Activated CD8-positive, alpha-beta memory T cell treated with anti-CD3 and anti-CD28 coated beads for 36 hours (primary cell): ENCODE data around the gene KATNBL1. TPM values are rescaled to one million over a fixed set of nuclear protein-coding genes. Genes with fewer than 3 reads are reported as not detected.
"Not testable (repeated sequence)": the region's sequence is repeated elsewhere in the genome, so short reads cannot be mapped to it uniquely, and the experiment has no call there.

Experiments
- CTCF ChIA-PET: fragments of 350-600 bp; sonication (Branson Sonifier 250); formaldehyde crosslinking; loops from one replicate; lab custom pipeline; 2021; ENCODE audit warnings: antibody characterized with exemption; lab: Charles Lee
- POLR2A ChIA-PET: fragments of 350-600 bp; sonication (Branson Sonifier 250); formaldehyde crosslinking; loops from one replicate; lab custom pipeline; 2021; ENCODE audit warnings: antibody characterized with exemption; lab: Charles Lee
- total RNA-seq, 2 experiments: library from RNA; stranded (reverse); gene quantifications; one replicate each; pipeline ENCODE4 v1.2.3, GENCODE V29; 2021

Gene KATNBL1
- total RNA-seq, 2 experiments from 2014 or later, result 34.1 to 42.6 TPM

DNA sequence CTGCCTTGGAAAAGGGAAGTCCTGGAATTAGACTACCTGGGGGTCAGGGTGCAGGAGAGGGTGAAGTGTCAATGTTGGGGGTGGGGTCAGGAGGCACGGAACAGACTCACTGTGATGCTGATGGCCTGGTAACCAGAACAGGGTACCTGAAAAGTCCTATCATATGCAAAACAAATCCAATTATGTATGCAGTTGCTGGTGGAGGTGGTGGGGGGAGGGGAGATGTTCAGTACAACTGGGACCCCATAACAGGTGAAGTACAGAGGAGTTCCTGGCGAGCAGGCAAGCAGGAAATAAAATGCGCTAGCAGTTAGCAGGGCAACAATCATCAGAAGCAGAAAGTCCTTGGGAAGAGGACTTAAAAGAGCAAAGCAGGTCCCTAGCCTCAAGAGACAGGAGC, 4.2 kb upstream of the KATNBL1 start:
- ChIA-PET CTCF (no interaction called here), POLR2A (no interaction called here)

DNA sequence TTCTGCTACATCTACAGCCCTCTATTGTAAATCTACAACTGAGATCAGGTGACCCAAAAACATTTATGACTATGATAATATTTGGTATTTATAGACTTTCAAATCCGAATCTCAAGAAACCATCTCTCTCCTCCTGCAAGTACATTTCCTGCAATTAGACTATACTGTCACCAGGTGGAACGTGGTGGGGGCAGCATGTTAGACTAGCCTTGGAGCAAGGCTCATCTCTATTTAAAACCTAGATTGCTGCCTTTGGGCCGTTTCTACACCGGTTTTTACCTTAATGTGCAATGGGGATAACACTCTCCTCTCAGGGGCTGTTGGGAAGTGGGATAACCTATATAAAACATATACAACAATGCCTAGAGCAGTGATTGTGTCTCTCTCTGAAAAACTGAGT, 3.8 kb upstream of the KATNBL1 start:
- ChIA-PET CTCF (no interaction called here), POLR2A (no interaction called here)

DNA sequence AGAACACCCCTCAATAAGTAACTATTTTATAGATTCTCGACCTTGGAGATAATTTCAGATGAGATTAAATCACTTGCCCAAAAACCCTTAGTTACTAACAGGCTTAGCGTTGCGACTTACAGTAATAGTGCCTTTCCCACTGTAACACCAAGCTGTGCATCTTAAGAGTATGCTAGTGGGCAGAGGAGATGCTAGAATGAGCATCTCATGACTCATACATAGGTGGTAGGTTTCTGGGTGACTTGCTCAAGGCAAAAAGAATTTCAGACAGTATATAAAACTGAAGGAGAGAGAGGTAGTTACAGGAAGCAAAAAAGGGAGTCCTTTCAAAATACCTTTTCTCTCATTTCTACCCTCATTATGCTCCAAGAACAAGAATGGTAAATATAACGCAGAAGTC, 3.9 kb downstream of the KATNBL1 start:
- ChIA-PET CTCF (interaction anchor here (0.6 to 1.1 kb wide), 2 partner anchors 31 to 144 kb away, joined by 3 read pairs; no protein-coding TSS in a partner anchor), POLR2A (no interaction called here)

DNA sequence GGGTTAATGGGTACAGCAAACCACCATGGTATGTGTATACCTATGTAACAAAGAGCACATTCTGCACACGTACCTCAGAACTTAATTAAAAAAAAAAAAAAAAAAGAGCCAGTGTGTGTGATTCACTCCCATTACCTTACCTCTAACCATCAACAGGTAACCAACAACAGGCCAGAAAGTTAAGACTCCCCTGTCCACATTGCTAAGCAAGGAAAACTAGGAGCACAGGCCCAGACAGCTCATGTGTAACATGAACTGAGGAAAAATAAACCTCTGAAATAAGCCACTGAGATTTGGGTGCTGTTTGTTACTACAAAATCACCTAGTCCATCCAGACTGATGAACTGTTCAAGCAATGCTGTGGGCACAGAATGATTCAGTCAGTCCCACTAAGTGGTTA, 6.0 kb downstream of the KATNBL1 start:
- CTCF ChIA-PET, result interaction anchor here (0.6 to 0.7 kb wide), 2 partner anchors 20 to 136 kb away, joined by 3 read pairs; no protein-coding TSS in a partner anchor
- POLR2A ChIA-PET, result no interaction called here

DNA sequence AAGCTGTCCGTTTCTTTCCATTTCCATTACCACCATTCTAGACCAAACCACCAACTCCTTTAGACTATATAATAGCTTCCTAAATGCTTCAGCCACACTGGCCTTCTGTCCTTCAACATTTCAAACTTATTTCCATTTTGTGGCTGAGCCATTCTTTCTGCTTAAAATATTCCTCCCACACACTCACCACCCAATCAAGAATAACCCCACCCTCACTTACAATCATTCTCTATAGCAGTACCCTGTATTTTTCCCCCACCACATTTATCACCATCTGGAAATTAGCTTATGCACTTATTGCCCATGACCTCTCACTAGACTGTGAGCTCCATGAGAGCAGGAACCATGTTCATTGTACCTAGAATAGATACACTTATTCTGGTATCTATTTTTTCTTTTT, 6.6 kb downstream of the KATNBL1 start:
- ChIA-PET POLR2A (no interaction called here), CTCF (interaction anchor here (0.6 kb wide), 1 partner anchor 135 kb away, joined by 3 read pairs; no protein-coding TSS in a partner anchor)

DNA sequence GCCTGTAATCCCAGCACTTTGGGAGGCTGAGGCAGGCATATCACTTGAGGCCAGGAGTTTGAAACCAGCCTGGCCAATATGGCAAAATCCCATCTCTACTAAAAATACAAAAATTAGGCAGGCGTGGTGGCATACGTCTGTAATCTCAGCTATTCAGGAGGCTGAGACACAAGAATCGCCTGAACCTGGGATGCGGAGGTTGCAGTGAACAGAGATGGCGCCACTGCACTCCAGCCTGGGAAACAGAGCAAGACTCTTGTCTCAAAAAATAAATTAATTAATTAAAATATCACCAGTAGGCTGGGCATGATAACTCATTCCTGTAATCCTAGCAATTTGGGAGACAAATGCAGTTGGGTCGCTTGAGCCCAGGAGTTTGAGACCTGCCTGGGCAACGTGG, 16.6 kb downstream of the KATNBL1 start:
- CTCF ChIA-PET, POLR2A ChIA-PET: not testable (repeated sequence)

DNA sequence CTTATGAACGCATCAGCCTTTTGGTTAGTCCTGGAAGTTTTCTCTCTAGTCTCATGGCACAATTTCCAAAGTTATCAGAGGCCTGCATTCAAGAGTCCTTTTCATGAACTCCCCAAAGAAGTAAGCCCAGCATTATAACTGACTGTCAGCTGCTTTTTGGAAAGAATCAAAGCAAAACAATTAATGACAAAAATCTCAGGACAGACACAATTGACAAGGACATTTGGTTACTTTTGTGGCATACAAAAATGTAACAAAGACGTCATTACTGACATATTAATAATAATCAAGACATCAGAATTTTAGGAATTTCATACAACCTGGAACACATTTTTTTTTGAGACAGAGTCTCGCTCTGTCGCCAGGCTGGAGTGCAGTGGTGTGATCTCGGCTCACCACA, 21.2 kb downstream of the KATNBL1 start:
- ChIA-PET CTCF (no interaction called here), POLR2A (no interaction called here)

DNA sequence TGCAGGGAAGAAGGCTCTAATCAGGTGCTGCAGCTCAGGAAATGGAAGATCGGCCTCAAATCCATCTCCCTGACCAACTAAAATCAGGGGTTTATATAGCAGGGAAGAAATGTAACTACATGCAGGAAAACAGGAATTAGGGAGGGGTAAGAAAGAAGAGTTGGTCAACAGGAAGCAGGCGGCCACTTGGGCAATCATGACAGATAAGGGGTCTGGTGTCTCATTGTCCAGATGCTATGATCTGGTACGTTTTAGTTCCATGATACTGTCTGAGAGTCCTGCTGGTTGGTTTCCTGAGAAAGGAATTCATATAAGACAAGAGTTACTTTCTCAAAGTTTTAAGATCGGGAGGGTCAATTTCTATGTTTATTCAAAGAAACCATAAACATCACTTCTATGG, 24.2 kb downstream of the KATNBL1 start:
- POLR2A ChIA-PET, result no interaction called here
- CTCF ChIA-PET, result no interaction called here

DNA sequence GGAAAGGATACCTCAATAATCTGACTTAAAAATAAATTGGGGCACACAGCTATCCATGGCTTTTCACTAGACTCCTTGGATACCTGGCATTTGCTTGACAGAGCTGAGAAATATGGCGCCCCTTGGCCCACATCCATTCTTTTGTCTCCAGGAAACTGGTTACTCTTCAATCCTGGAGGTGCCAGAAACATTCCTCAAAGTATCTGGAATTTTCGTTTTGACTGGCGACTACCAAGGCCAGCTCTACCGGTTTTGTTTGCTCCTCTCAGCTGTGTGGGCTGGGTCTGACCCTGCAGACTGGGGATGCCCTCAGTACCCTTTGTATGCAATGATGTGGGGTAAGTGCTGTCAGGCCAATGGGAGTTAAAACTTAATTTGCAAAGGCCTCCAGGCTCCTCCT, 27.0 kb downstream of the KATNBL1 start:
- ChIA-PET POLR2A (no interaction called here), CTCF (no interaction called here)

DNA sequence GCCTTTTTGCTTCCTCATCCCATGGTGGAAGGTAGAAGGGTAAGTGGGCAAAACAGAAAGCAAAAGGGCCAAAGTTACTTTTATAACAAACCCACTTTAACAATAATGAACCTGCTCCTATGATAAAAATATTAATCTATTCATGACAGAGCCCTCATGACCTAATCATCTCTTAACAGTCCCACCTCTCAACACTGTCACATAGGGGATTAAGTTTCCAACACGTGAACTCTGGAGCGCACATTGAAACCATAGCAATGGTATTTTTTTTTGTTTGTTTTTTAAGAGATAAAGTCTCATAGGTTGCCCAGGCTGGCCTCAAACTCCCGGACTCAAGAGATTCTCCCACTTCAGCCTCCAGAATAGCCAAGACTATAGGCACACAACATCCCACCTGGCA, 30.7 kb downstream of the KATNBL1 start:
- ChIA-PET CTCF (no interaction called here), POLR2A (no interaction called here)

DNA sequence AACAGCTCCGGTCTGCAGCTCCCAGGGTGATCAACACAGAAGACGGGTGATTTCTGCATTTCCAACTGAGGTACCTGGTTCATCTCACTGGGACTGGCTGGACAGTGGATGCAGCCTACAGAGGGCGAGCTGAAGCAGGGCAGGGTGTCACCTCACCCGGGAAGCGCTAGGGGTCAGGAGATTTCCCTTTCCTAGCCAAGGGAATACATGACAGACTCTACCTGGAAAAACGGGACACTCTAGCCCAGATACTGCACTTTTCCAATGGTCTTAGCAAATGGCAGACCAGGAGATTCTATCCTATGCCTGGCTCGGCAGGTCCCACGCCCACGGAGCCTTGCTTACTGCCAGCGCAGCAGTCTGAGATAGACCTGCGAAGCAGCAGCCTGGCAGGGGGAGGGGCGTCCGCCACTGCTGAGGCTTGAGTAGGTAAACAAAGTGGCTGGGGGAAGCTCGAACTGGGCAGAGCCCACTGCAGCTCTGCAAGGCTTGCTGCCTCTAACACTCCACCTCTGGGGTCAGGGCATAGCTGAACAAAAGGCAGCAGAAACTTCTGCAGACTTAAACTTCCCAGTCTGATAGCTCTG, 43.8 kb downstream of the KATNBL1 start:
- CTCF ChIA-PET, POLR2A ChIA-PET: not testable (repeated sequence)

DNA sequence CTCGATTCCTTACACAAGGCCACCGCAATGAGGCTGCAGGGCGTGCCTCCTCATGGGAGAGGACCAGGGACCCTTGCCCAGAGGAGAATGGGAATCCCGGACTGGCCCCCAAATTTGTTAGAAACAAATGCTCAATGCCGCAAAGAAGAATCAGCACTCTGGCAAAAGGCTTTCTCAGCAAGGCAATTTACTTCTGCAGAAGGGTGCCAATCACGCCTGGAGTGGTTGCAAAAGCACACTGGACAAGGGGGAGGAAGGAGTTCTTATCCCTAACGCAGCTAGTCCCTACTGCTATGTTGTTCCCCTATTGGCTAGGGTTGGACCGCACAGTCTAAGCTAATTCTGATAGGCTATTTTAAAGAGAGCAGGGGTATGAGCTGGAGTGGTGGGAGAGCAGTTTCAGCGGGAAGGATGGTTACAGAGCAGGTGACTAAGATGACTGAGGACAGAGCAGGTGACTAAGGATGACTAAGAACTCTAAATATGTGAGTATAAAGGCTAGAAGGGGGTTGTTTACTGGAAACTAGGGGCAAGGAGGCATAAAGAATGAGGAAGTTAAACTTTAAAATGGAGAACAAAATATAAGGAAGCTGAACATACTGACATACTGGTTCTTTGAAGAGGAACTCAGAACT, 48.5 kb downstream of the KATNBL1 start:
- POLR2A ChIA-PET, result no interaction called here
- CTCF ChIA-PET, result no interaction called here

DNA sequence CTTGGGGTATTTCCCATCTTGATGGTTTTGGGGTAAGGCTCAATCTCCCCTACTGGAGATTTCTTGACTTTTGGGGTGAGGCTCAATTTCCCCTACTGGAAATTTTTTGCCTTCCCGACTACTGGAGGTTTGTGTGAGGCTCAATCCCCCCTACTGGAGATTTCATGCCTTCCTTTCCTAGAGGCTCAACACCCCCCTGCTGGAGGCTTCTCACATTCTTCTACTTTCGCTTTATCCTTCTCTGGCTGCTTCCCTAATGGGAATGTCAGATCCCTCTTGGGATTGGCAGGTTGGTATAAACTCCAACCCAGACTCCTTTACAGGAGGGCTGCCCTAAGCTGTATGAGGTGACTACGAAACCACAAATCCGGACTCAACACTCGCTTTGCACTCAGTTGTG, 49.2 kb downstream of the KATNBL1 start:
- CTCF ChIA-PET, result no interaction called here
- POLR2A ChIA-PET, result no interaction called here

DNA sequence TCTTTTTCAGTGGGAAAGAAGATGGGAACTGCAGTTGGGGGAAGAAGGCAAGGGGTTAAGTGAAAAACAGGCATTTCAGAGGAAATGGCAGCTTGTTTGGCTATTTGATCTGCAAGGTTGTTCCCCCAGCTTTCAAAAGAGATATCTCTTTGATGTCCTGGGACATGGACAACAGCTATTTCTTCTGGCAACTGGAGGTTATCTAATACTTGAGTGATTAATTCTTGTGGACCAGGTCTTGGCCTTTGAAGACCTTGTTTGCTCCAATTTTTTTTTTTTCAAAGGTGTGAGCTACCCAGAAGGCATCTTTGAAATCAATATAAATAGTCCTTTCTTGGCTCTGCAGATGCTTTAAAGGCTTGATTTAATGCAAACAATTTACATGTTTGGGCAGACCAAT, 51.5 kb downstream of the KATNBL1 start:
- CTCF ChIA-PET, result no interaction called here
- POLR2A ChIA-PET, result no interaction called here

DNA sequence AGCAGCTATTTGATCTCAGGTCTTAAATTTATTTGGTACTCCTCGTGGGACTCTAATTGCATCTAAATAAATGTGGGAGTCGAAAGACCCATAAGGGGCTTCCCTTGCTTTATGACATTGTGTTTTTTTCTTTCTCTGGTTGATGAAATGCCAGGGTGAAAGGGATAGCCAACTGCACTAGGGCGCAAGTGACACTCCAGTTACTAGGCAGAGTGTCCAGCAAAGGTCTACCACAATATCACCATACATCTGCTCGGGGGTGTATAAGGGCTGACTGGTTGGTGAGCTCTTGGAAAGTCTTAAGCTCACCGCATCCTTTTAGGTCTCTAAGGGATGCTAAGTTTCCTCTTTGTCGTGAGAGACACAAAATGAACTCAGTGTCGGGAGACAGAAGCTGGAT, 54.0 kb downstream of the KATNBL1 start:
- CTCF ChIA-PET, result no interaction called here
- POLR2A ChIA-PET, result no interaction called here

DNA sequence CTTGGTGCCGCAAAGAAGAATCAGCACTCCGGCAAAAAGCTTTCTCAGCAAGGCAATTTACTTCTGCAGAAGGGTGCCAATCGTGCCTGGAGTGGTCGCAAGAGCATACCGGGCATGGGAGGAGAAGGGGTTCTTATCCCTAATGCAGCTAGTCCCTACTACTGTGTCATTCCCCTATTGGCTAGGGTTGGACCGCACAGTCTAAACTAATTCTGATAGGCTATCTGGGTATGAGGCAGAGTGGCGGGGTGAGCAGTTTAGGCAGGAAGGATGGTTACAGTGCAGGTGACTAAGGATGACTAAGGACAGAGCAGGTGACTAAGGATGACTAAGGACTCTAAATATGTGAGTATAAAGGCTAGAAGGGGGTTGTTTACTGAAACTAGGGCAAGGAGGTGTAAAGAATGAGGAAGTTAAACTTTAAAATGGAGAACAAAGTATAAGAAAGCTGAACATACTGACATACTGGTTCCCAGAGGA, 55.1 kb downstream of the KATNBL1 start:
- ChIA-PET CTCF (no interaction called here), POLR2A (no interaction called here)

DNA sequence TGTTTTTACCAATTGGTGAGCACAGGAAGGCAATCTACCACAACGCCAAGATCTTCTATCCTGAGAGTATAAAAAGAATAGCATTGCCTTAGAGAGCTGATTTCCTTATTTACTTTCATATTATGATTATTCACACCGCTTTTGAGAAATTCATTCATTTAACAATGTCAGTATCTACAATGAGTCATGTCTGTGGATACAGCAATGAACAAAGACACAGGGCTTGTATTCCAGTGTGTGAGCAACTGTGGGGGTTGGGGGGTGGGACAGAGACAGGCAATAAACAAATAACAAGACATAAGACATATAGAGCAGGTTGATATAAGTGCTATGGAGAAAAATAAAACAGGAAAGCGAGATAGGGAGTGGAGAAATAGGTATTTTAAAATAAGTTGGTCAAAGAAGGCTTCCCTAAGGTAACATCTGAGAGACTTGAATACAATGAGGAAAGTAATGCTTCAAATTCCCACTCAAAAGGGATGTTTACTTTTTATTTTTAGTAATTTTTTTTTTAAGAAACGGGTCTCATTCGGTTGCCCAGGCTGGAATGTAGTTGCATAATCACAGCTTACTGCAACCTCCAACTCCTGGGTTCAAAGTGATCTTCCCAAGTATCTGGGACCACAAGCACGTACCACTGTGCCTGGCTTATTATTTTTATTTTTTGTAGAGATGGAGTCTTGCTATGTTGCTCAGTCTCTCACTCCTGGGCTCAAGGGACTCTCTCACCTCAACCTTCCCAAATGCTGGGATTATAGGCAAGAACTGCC, 62.3 kb downstream of the KATNBL1 start:
- CTCF ChIA-PET, result no interaction called here
- POLR2A ChIA-PET, result no interaction called here

DNA sequence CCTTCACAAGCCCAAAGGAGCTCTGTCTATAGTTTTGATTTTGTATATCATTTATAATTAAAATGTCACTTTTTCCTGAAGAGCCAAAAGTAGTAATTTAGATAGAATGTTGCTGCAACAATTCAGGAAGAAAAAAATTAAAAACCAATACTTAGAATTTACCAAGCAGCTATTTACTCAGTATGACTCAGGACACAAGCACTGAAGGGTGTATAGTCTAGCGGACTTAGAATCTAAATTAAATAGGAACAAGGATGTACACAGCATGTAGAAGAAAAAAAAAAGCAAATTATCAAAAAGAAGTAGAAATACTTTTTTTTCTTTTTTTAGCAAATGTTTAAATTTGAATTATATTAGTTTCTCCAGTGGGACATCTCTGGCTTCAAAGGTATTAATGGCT, 76.4 kb downstream of the KATNBL1 start:
- CTCF ChIA-PET, result interaction anchor here (0.6 to 1.2 kb wide), 2 partner anchors 92 to 217 kb away, joined by 3 to 8 read pairs; partner anchors contain the start of gene EMC4
- POLR2A ChIA-PET, result no interaction called here

DNA sequence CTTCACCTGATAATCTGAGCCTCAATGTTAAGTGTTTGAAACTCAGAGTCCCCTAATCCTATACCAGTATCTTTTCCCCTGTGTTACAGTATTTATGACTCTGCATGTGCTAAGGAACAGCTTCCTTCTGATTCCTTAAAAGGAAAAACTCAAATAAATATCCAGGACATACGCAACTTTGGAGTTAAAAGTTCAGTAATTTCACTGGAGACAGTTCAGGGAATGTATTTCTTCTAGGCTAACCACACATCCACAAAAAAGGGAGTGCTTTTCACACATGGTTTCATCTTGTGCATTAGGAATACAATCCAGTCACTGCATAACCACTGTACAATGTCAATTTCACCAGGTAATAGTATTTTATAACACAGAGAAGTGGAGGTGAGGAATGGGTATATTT, 77.0 kb downstream of the KATNBL1 start:
- CTCF ChIA-PET, result interaction anchor here (1.2 kb wide), 1 partner anchor 92 kb away, joined by 3 read pairs; the partner anchor contains the start of gene EMC4
- POLR2A ChIA-PET, result no interaction called here

DNA sequence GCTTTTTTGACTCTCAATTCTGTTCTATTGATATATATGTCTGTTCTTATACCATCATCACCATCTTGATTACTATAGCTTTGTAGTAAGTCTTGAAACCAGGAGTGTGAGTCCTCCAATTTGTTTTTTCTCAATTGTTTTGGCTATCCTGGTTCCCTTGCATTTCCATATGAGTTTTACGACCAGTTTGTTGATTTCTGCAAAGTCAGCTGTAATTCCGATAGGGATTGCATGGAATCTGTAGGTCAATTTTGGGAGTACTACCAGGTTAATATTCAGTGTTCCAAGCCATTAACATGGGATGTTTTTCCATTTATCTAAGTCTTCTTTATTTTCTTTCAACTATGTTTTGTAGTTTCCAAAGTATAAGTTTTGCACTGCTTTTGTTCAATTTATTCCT, 81.0 kb downstream of the KATNBL1 start:
- ChIA-PET CTCF (no interaction called here), POLR2A (no interaction called here)
